Measurements from ENCODE around the gene MICOS13.

Gene MICOS13

GRCh38 chr19:5674714-5675113 is 5.6 kb downstream of the MICOS13 start:
- Mint-ChIP-seq H3K27me3 (no peaks in the 10 kb centered on the region), H3K9me3 (no peaks in the 10 kb centered on the region), H3K36me3 (ENCODE audit: low read depth) (peaks cover 61% of the 10 kb centered on the region), H3K4me3 (no peak overlapping the region), H3K27ac (no peak overlapping the region), H3K4me1 (ENCODE audit: low read depth) (peaks cover 9% of the 10 kb centered on the region)
- intact Hi-C loops (cut with micrococcal nuclease): no loop called here

- H3K4me3 Mint-ChIP-seq: no peak overlapping the region
- peaks cover 70% of the 10 kb centered on the region for H3K36me3 Mint-ChIP-seq (ENCODE audit: low read depth)
- H3K27me3 Mint-ChIP-seq: no peaks in the 10 kb centered on the region
- intact Hi-C loops (cut with micrococcal nuclease): no loop called here
- no peaks in the 10 kb centered on the region for H3K9me3 Mint-ChIP-seq
- H3K27ac Mint-ChIP-seq: no peak overlapping the region
- no peaks in the 10 kb centered on the region for H3K4me1 Mint-ChIP-seq (ENCODE audit: low read depth)
These were observed 6.6 kb downstream of the MICOS13 start for GRCh38 chr19:5673752-5674151.

- no peak overlapping the region for H3K27ac Mint-ChIP-seq
- no peaks in the 10 kb centered on the region for H3K4me1 Mint-ChIP-seq (ENCODE audit: low read depth)
- no peak overlapping the region for H3K4me3 Mint-ChIP-seq
- peaks cover 74% of the 10 kb centered on the region for H3K36me3 Mint-ChIP-seq (ENCODE audit: low read depth)
- no peaks in the 10 kb centered on the region for H3K9me3 Mint-ChIP-seq
- intact Hi-C loops (cut with micrococcal nuclease): no loop called here
- no peaks in the 10 kb centered on the region for H3K27me3 Mint-ChIP-seq
These were observed 7.4 kb downstream of the MICOS13 start for GRCh38 chr19:5672708-5673459.

GRCh38 chr19:5671600-5671999 is 8.7 kb downstream of the MICOS13 start:
- no peaks in the 10 kb centered on the region for H3K27me3 Mint-ChIP-seq
- H3K27ac Mint-ChIP-seq: no peak overlapping the region
- H3K36me3 Mint-ChIP-seq (ENCODE audit: low read depth): peaks cover 77% of the 10 kb centered on the region
- H3K9me3 Mint-ChIP-seq: no peaks in the 10 kb centered on the region
- no peak overlapping the region for H3K4me3 Mint-ChIP-seq
- intact Hi-C loops (cut with micrococcal nuclease): no loop called here
- H3K4me1 Mint-ChIP-seq (ENCODE audit: low read depth): no peaks in the 10 kb centered on the region

GRCh38 chr19:5669212-5669611 is 11.1 kb downstream of the MICOS13 start:
- Mint-ChIP-seq H3K27me3 (no peaks in the 10 kb centered on the region), H3K36me3 (ENCODE audit: low read depth) (peaks cover 95% of the 10 kb centered on the region), H3K27ac (no peak overlapping the region), H3K4me1 (ENCODE audit: low read depth) (no peaks in the 10 kb centered on the region), H3K9me3 (no peaks in the 10 kb centered on the region), H3K4me3 (no peak overlapping the region)
- intact Hi-C loops (cut with micrococcal nuclease): no loop called here

- H3K4me1 Mint-ChIP-seq (ENCODE audit: low read depth): no peaks in the 10 kb centered on the region
- H3K27me3 Mint-ChIP-seq: no peaks in the 10 kb centered on the region
- no peak overlapping the region for H3K27ac Mint-ChIP-seq
- intact Hi-C loops (cut with micrococcal nuclease): no loop called here
- H3K4me3 Mint-ChIP-seq: no peak overlapping the region
- H3K9me3 Mint-ChIP-seq: no peaks in the 10 kb centered on the region
- peaks cover 95% of the 10 kb centered on the region for H3K36me3 Mint-ChIP-seq (ENCODE audit: low read depth)
These were observed 12.5 kb downstream of the MICOS13 start for GRCh38 chr19:5667751-5668271.

GRCh38 chr19:5666921-5667610 is 13.2 kb downstream of the MICOS13 start:
- Mint-ChIP-seq H3K36me3 (ENCODE audit: low read depth) (peaks cover 100% of the 10 kb centered on the region), H3K9me3 (no peaks in the 10 kb centered on the region), H3K4me3 (no peak overlapping the region), H3K27ac (no peak overlapping the region), H3K27me3 (no peaks in the 10 kb centered on the region), H3K4me1 (ENCODE audit: low read depth) (no peaks in the 10 kb centered on the region)
- intact Hi-C loops (cut with micrococcal nuclease): no loop called here

GRCh38 chr19:5665781-5666513 is 14.4 kb downstream of the MICOS13 start:
- intact Hi-C loops (cut with micrococcal nuclease): no loop called here
- peaks cover 100% of the 10 kb centered on the region for H3K36me3 Mint-ChIP-seq (ENCODE audit: low read depth)
- no peak overlapping the region for H3K4me3 Mint-ChIP-seq
- H3K4me1 Mint-ChIP-seq (ENCODE audit: low read depth): no peaks in the 10 kb centered on the region
- H3K9me3 Mint-ChIP-seq: no peaks in the 10 kb centered on the region
- no peaks in the 10 kb centered on the region for H3K27me3 Mint-ChIP-seq
- H3K27ac Mint-ChIP-seq: no peak overlapping the region

GRCh38 chr19:5664515-5664914 is 15.8 kb downstream of the MICOS13 start:
- no peaks in the 10 kb centered on the region for H3K4me1 Mint-ChIP-seq (ENCODE audit: low read depth)
- no peak overlapping the region for H3K4me3 Mint-ChIP-seq
- H3K9me3 Mint-ChIP-seq: no peaks in the 10 kb centered on the region
- intact Hi-C loops (cut with micrococcal nuclease): no loop called here
- H3K36me3 Mint-ChIP-seq (ENCODE audit: low read depth): peaks cover 100% of the 10 kb centered on the region
- no peaks in the 10 kb centered on the region for H3K27me3 Mint-ChIP-seq
- no peak overlapping the region for H3K27ac Mint-ChIP-seq

GRCh38 chr19:5663904-5664303 is 16.4 kb downstream of the MICOS13 start:
- no peak overlapping the region for H3K27ac Mint-ChIP-seq

GRCh38 chr19:5661483-5661882 is 18.8 kb downstream of the MICOS13 start:
- Mint-ChIP-seq H3K9me3 (no peaks in the 10 kb centered on the region), H3K4me3 (no peak overlapping the region), H3K27ac (no peak overlapping the region), H3K36me3 (ENCODE audit: low read depth) (peaks cover 100% of the 10 kb centered on the region), H3K4me1 (ENCODE audit: low read depth) (no peaks in the 10 kb centered on the region), H3K27me3 (no peaks in the 10 kb centered on the region)
- intact Hi-C loops (cut with micrococcal nuclease): no loop called here

More at GRCh38 chr19:5663904-5664303, 16.4 kb downstream of the MICOS13 start:
- no peaks in the 10 kb centered on the region for H3K27me3 Mint-ChIP-seq
- no peaks in the 10 kb centered on the region for H3K4me1 Mint-ChIP-seq (ENCODE audit: low read depth)
- no peaks in the 10 kb centered on the region for H3K9me3 Mint-ChIP-seq
- intact Hi-C loops (cut with micrococcal nuclease): no loop called here
- peaks cover 100% of the 10 kb centered on the region for H3K36me3 Mint-ChIP-seq (ENCODE audit: low read depth)
- no peak overlapping the region for H3K4me3 Mint-ChIP-seq

GRCh38 chr19:5655412-5655811 is 24.9 kb downstream of the MICOS13 start:
- H3K27me3 Mint-ChIP-seq: no peaks in the 10 kb centered on the region
- peaks cover 100% of the 10 kb centered on the region for H3K36me3 Mint-ChIP-seq (ENCODE audit: low read depth)
- intact Hi-C loops (cut with micrococcal nuclease): no loop called here
- no peaks in the 10 kb centered on the region for H3K4me1 Mint-ChIP-seq (ENCODE audit: low read depth)
- no peak overlapping the region for H3K4me3 Mint-ChIP-seq
- H3K27ac Mint-ChIP-seq: no peak overlapping the region
- H3K9me3 Mint-ChIP-seq: no peaks in the 10 kb centered on the region

GRCh38 chr19:5654931-5655330 is 25.4 kb downstream of the MICOS13 start:
- intact Hi-C loops (cut with micrococcal nuclease): no loop called here
- H3K4me3 Mint-ChIP-seq: no peak overlapping the region
- H3K9me3 Mint-ChIP-seq: no peaks in the 10 kb centered on the region
- no peaks in the 10 kb centered on the region for H3K27me3 Mint-ChIP-seq
- H3K36me3 Mint-ChIP-seq (ENCODE audit: low read depth): peaks cover 100% of the 10 kb centered on the region
- H3K27ac Mint-ChIP-seq: no peak overlapping the region
- no peaks in the 10 kb centered on the region for H3K4me1 Mint-ChIP-seq (ENCODE audit: low read depth)

- Mint-ChIP-seq H3K36me3 (ENCODE audit: low read depth) (peaks cover 96% of the 10 kb centered on the region), H3K27ac (no peak overlapping the region), H3K27me3 (no peaks in the 10 kb centered on the region), H3K9me3 (no peaks in the 10 kb centered on the region), H3K4me3 (no peak overlapping the region), H3K4me1 (ENCODE audit: low read depth) (no peaks in the 10 kb centered on the region)
- intact Hi-C loops (cut with micrococcal nuclease): no loop called here
These were observed 28.1 kb downstream of the MICOS13 start for GRCh38 chr19:5652261-5652660.

All from dendritic cell treated with granulocyte-macrophage colony-stimulating factor and Interleukin-4, amounts not matched to agents 40 ng/mL and 50 ng/mL, for 4 days (primary cell).